ENCODE results near the gene CACNA1C. TPM values are rescaled to one million over a fixed set of nuclear protein-coding genes. Genes with fewer than 3 reads are reported as not detected.

CACNA1C gene
- total RNA-seq, 1 donor from 2014 or later = 1.3 TPM

GRCh38 chr12:2666411-2666810, 613.6 kb downstream of the CACNA1C start:
- no peaks in the 10 kb centered on the region for H3K27me3 ChIP-seq (ENCODE audit: control insufficient read depth, insufficient read depth, low read length)

DNA sequence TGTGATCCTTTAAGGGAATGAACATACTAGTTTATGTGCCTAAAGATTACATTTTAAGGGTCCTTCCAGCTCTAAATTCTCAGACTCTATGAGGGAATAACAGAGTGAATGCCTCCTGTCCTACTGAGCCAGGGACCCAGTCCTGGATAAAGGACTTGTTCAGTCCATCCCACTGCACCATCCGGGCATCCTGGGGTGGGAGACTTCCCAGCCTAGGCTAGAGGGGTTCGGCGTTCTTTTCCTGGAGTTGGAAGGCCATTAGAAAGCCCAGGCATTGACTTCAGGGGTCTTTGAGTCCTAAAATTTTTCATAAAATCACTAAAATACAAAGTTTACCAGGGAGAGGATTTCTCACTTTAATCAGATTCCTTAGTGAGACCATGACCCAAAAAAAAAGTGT, 614.1 kb downstream of the CACNA1C start:
- DNase-seq (ENCODE audit: low read depth) = no peak
- no peaks in the 10 kb centered on the region for H3K36me3 ChIP-seq (ENCODE audit: control insufficient read depth, insufficient read depth, low read length)
- H3K4me3 ChIP-seq (ENCODE audit: low read depth, low read length) = no peak overlapping the region
- TF ChIP-seq CTCF (IDR thresholded peaks at IDR 0.05; ENCODE audit: insufficient read depth, low read length, poor library complexity, severe bottlenecking) = no peak
- no peaks in the 10 kb centered on the region for H3K27me3 ChIP-seq (ENCODE audit: control insufficient read depth, insufficient read depth, low read length)

More at GRCh38 chr12:2666411-2666810, 613.6 kb downstream of the CACNA1C start:
- no peak for DNase-seq (ENCODE audit: low read depth)
- Histone ChIP-seq H3K36me3 (ENCODE audit: control insufficient read depth, insufficient read depth, low read length) (no peaks in the 10 kb centered on the region), H3K4me3 (ENCODE audit: low read depth, low read length) (no peak overlapping the region)
- no peak for TF ChIP-seq CTCF (IDR thresholded peaks at IDR 0.05; ENCODE audit: insufficient read depth, low read length, poor library complexity, severe bottlenecking)

GRCh38 chr12:2667716-2668440, 615.1 kb downstream of the CACNA1C start:
- TF ChIP-seq CTCF (IDR thresholded peaks at IDR 0.05; ENCODE audit: insufficient read depth, low read length, poor library complexity, severe bottlenecking) = no peak
- H3K36me3 ChIP-seq (ENCODE audit: control insufficient read depth, insufficient read depth, low read length) = no peaks in the 10 kb centered on the region
- H3K4me3 ChIP-seq (ENCODE audit: low read depth, low read length) = no peak overlapping the region
- no peak for DNase-seq (ENCODE audit: low read depth)
- H3K27me3 ChIP-seq (ENCODE audit: control insufficient read depth, insufficient read depth, low read length) = no peaks in the 10 kb centered on the region

- no peak for DNase-seq (ENCODE audit: low read depth)
- TF ChIP-seq CTCF (IDR thresholded peaks at IDR 0.05; ENCODE audit: insufficient read depth, low read length, poor library complexity, severe bottlenecking) = no peak
- no peaks in the 10 kb centered on the region for H3K36me3 ChIP-seq (ENCODE audit: control insufficient read depth, insufficient read depth, low read length)
- H3K27me3 ChIP-seq (ENCODE audit: control insufficient read depth, insufficient read depth, low read length) = no peaks in the 10 kb centered on the region
- no peak overlapping the region for H3K4me3 ChIP-seq (ENCODE audit: low read depth, low read length)
Observed at GRCh38 chr12:2668816-2669215, 616.0 kb downstream of the CACNA1C start.

- Histone ChIP-seq H3K27me3 (ENCODE audit: control insufficient read depth, insufficient read depth, low read length) (no peaks in the 10 kb centered on the region), H3K36me3 (ENCODE audit: control insufficient read depth, insufficient read depth, low read length) (no peaks in the 10 kb centered on the region), H3K4me3 (ENCODE audit: low read depth, low read length) (no peak overlapping the region)
- no peak for TF ChIP-seq CTCF (IDR thresholded peaks at IDR 0.05; ENCODE audit: insufficient read depth, low read length, poor library complexity, severe bottlenecking)
- DNase-seq (ENCODE audit: low read depth) = no peak
Observed at GRCh38 chr12:2669560-2669959, 616.8 kb downstream of the CACNA1C start.

DNA sequence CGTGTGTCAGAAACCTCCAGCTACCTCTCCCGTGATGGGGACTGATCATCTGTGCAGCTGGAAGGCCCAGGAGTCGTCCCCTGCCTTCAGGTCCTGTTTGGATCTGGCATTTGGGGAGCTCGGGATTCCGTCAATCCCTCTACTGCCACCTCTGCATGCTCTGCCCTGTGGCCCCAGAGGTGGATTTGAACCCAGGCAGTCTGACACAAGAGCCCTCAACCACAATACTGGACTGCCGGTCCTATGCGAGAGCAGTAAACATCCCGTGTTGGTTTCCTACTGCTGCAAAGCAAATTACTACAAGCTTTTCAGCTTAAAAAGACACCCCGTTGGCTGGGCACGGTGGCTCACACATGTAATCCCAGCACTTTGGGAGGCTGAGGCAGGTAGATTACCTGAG, 620.1 kb downstream of the CACNA1C start:
- no peak overlapping the region for H3K4me3 ChIP-seq (ENCODE audit: low read depth, low read length)
- peaks cover 3% of the 10 kb centered on the region for H3K27me3 ChIP-seq (ENCODE audit: control insufficient read depth, insufficient read depth, low read length)
- H3K36me3 ChIP-seq (ENCODE audit: control insufficient read depth, insufficient read depth, low read length) = no peaks in the 10 kb centered on the region
- no peak for TF ChIP-seq CTCF (IDR thresholded peaks at IDR 0.05; ENCODE audit: insufficient read depth, low read length, poor library complexity, severe bottlenecking)
- no peak for DNase-seq (ENCODE audit: low read depth)

Data from kidney epithelial cell (primary cell).